Neural cell (in vitro differentiated cells): Measurements from ENCODE around the gene PLAC9.

ENCODE experiments used
- CTCF ChIP-seq: fragments of 450-650 bp; IDR thresholded peaks from 2 replicates; pipeline ENCODE4 v1.5.1; 2014; ENCODE audit warnings: antibody characterized with exemption, mild to moderate bottlenecking, moderate library complexity; ENCODE audit not compliant: poor library complexity, severe bottlenecking
- EP300 ChIP-seq: fragments of 450-650 bp; conservative IDR thresholded peaks from 2 replicates; pipeline ENCODE4 v1.6.1; 2014; ENCODE audit warnings: antibody characterized with exemption, mild to moderate bottlenecking, moderate library complexity; ENCODE audit not compliant: poor library complexity, severe bottlenecking
- EZH2 ChIP-seq: fragments of 200-600, 300-800 bp; shearing (Covaris generic), sonication (generic); IDR thresholded peaks from 2 replicates; pipeline ENCODE4 v1.6.1; 2014; ENCODE audit warnings: antibody characterized with exemption, low read length, borderline replicate concordance, mild to moderate bottlenecking; ENCODE audit not compliant: insufficient read depth, poor library complexity, severe bottlenecking
- MXI1 ChIP-seq: fragments of 450-650 bp; conservative IDR thresholded peaks from 2 replicates; pipeline ENCODE4 v1.6.1; 2014; ENCODE audit warnings: antibody characterized with exemption, mild to moderate bottlenecking; ENCODE audit not compliant: poor library complexity, severe bottlenecking
- POLR2AphosphoS5 ChIP-seq: IDR thresholded peaks from 2 replicates; pipeline ENCODE4 v1.6.1; 2012
- RAD21 ChIP-seq: fragments of 450-650 bp; conservative IDR thresholded peaks from 2 replicates; pipeline ENCODE4 v1.6.1; 2014; ENCODE audit warnings: antibody characterized with exemption, mild to moderate bottlenecking, moderate library complexity
- REST ChIP-seq: IDR thresholded peaks from 2 replicates; pipeline ENCODE4 v1.6.1; 2012; ENCODE audit warnings: borderline replicate concordance
- SMC3 ChIP-seq: fragments of 450-650 bp; conservative IDR thresholded peaks from 2 replicates; pipeline ENCODE4 v1.6.1; 2014; ENCODE audit warnings: antibody characterized with exemption, mild to moderate bottlenecking, moderate library complexity; ENCODE audit not compliant: poor library complexity

- TF ChIP-seq CTCF (no peak), EZH2 (no peak), POLR2AphosphoS5 (no peak), RAD21 (no peak), EP300 (no peak), SMC3 (no peak), REST (no peak), MXI1 (no peak)
These were observed 50.5 kb downstream of the PLAC9 start for GRCh38 chr10:80182986-80183385.
